NOMO-1 (cell line): Measurements from ENCODE around the gene CRADD.
"Not testable (repeated sequence)": the region's sequence is repeated elsewhere in the genome, so short reads cannot be mapped to it uniquely, and the experiment has no call there.

ENCODE experiments used
- DNase-seq, 2 experiments: peaks; one replicate each; lab custom pipeline; 2025; ENCODE audit not compliant: unreplicated experiment in 2 of 2; lab: John Stamatoyannopoulos, UW

CRADD gene

DNA sequence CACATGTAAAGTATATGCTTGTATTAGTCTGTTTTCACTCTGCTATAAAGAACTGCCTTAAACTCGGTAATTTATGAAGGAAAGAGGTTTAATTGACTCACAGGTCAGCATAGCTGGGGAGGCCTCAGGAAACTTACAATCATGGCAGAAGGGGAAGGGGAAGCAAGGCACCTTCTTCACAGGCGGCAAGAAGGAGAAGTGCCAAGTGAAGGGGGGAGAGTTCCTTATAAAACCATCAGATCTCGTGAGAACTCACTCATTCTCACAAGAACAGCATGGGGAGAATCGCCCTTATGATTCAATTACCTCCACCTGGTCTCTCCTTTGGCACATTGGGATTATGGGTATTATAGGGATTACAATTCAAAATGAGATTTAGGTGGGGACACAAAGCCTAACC lies 241.7 kb downstream of the CRADD start:
- no peak for DNase-seq

DNA sequence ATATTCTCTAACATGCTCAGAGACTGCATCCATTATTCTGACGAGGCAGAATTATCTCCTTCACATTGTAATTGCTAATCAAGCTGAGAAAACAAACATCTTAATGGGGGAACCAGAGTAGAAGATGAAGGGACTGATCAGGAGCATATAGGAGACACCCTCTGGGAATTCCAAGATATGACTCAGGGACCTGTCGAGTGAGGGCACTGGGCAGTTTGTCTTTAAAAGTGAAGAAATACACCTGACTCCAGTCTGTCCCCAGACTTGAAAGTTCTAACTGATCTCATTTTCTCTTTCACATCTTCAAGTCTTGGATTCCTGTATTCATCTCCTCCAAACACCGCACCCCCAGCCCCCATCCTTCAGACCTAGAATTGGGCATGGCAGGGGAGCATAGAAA lies 244.3 kb downstream of the CRADD start:
- no peak for DNase-seq

DNA sequence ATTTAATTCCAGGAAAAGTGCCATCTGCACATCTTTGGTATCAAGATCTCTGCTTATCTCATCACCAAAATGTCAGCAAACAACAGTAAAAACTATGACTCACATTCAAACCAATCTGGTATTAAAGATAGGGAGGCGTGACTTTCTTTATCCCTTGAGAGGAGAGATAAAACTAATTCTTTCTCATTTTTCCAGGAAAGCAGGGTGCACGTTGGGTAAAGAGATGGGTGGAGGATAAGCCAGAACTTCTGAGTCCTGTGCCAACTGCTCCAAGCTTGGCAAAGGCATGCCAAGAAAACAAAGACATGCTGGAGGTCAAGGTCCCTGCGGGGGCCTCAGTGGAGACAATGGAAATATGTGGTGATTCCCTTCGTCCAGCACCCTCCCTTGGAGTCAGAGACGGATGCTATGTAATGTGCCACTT lies 245.4 kb downstream of the CRADD start:
- DNase-seq = no peak

DNA sequence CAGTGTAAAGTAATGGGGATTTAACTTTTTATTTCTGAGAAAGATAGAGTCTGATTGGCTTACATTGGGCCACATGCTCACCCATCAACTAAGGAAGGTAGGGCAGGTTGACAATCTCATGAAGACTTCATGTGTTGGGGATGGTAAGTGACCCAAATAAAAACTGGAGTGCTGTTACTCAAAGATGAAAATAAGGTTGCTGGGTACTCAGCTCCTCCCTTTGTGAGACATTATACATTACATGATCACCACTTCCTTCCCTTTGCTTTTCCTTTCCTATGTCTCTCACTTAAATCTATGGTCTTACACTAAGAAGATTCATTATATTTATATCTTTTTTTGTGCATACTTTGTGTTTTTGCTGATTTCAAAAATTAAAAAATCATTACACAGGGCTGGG lies 247.2 kb downstream of the CRADD start:
- DNase-seq = no peak

DNA sequence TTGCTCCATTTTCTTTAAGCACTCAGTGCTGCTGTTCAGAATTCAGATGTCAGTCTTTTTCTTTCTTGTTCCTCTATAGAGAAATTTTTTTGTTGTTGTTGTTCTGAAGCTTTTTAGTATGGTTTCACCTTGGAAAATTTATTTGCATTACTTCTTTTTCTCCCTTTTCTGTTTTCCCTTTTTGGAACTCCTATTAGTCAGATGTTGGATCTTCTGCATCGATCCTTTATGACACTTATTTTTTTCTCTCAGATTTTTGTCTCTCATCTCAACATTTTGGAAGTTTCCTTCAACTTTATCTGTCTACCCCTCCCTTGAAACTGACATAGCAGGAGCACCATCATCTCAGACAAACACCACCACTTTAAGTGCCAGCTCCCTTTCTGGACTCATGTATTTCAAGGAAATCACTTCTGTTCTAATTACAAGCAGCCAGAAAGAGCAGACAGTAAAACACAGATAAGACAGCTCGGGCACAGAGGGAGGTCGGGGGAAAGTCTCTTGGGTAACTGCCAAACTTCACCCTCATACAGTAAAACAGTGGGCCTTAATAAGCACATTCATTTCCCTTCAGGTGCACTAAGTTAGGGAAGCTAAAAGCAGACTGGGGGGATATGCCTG lies 248.5 kb downstream of the CRADD start:
- no peak for DNase-seq

DNA sequence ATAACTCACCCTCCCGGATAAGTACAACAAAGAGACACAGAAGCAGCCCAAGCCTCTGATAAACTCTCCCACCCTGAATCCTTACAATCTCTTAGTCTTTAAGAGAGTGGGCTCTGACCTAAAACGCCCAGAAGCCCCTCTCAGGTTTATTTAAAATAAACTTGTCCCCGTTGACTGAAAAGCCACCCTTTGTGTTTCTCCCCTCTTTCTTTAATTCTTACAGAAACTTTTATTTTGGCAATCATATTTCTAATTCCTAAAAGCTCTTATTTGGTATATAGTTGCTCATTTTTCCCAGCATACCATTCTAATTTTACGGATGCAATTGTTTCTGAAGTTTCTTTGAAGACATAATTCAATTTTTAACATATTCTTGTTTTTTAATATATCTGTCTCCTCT lies 249.1 kb downstream of the CRADD start:
- DNase-seq = no peak

DNA sequence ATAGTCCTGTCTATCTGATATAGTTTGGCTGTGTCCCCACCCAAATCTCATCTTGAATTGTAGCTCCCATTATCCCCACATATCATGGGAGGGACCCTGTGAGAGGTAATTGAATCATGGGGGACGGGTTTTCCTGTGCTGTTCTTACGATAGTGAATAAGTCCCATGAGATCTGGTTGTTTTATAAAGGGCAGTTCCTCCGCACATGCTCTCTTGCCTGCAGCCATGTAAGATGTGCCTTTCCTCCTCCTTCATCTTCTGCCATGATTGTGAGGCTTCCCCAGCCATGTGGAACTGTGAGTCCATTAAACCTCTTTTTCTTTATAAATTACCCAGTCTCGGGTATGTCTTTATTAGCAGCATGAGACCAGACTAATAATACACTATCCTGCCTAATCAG lies 251.9 kb downstream of the CRADD start:
- not testable (repeated sequence) for DNase-seq

DNA sequence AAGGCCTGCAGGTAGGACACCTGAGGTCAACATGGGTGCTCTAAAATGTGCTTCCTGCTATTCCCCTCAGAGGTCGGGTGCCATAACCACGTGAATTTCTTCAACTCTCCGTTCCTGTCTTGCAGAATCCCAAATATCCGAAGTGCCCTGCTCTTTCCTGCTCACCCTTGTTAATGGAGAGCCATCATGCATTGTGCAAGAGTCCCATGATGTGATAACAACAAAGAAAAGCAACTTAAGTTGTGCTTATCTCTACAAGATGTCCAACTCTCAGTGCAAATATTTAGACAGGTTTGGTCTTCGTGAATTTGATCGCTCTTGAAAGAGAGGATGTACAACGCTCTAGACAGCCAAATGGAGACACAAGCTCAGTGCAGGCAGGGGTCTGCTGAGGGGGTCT lies 260.6 kb downstream of the CRADD start:
- no peak for DNase-seq

DNA sequence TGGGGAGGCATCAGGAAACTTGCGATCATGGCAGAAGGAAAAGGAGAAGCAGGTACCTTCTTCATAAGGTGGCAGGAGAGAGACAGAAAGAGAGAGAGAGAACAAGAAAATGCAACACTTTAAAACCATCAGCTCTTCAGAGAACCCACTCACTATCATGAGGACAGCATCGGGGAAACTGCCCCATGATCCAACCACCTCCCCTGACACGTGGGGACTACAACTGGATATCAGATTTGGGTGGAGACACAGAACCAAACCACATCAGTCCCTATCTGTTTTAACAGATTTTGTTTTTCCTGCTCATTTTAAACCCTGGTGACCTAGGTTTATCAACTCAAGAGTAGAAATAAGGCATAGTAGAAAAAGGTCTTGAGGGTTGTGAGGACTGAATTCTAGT lies 261.1 kb downstream of the CRADD start:
- no peak for DNase-seq

DNA sequence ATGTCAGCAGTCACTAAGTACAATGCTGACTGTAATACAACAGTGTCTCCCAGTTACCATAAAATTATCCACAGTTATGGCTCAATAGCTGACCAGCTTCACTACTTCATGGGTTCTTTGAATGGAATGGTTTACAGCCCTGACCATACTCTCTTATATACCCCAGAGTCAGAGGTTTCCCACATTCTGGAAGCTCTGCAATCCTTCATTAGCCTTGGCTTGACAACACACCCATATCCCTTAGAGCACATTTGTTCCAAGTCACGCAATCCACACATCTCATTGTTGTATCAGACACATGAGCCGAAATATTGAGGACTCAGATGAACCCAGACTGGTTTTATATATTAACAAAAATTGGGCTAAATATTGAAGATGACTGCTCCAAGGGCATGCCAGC lies 261.8 kb downstream of the CRADD start:
- no peak for DNase-seq

DNA sequence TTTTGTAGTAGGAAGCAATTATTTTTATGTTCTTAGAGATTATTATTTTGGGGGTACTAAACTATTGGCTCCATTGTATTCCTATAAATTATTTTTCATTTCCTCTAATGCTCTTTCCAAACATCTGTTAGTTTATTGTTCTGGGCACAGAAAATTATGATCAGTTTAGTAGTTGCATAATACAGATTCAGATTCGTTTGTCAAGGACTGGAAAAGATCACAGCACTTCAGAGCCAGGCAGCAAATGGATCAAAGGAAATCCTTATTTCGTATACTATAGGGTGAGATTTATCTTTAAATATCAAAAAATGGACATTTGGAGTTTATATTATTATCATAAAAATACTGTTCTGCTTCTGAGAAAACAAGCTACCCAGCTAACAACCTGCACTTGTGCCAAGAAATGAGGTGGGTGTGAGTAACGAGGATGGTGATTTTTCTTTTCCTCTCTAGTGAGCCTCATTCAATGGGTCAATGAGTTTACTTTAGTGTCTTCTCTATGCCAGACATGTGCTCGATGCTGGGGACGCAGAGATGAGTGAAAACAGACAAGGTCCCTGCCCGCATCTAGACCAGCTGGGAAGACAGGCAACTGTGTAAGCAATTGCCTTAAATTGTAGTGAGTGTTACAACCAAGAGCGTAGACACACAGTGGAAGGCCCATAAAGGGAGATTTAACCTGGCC lies 262.6 kb downstream of the CRADD start:
- no peak for DNase-seq

DNA sequence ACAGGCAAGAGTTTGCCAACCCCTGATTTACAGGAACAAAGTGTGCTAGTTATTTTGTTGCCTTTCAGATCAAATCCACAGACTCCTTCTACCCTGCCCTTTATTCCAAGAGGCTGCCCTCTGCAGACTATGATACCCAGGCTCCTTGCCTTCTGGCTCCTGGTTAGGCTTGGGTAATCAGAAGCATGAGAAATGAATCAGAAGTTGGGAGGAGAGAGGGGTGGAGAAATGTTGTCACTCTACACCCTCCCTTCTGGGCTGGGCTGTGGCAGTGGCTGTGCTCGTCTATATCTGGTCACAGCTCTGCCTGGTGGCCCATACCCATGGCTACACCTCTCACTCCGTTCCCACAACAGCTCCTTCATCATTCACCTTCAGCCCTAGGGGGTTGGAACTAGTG lies 266.6 kb downstream of the CRADD start:
- DNase-seq = no peak

DNA sequence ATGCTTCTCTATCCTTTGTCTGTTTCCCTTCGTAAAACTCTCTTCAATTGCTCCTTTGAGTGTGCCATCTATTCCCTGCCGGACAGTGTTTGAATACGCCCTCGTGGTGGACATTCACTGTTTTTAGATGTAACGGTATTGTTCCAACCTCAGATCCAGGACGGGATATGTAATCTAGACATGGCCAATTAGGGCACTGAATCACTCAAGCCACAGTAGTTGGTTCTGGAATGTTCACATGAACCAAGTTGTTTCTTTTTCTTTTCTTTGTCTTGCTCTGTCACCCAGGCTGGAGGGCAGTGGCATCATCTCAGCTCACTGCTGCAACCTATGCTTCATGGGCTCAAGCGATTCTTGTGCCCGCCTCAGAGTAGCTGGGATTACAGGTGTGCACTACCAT lies 267.0 kb downstream of the CRADD start:
- DNase-seq = no peak
